Measurements from ENCODE around the gene PIGU.

GRCh38 chr20:34624629-34625028, 52.3 kb downstream of the PIGU start:
- TF ChIP-seq, protein P1, sequence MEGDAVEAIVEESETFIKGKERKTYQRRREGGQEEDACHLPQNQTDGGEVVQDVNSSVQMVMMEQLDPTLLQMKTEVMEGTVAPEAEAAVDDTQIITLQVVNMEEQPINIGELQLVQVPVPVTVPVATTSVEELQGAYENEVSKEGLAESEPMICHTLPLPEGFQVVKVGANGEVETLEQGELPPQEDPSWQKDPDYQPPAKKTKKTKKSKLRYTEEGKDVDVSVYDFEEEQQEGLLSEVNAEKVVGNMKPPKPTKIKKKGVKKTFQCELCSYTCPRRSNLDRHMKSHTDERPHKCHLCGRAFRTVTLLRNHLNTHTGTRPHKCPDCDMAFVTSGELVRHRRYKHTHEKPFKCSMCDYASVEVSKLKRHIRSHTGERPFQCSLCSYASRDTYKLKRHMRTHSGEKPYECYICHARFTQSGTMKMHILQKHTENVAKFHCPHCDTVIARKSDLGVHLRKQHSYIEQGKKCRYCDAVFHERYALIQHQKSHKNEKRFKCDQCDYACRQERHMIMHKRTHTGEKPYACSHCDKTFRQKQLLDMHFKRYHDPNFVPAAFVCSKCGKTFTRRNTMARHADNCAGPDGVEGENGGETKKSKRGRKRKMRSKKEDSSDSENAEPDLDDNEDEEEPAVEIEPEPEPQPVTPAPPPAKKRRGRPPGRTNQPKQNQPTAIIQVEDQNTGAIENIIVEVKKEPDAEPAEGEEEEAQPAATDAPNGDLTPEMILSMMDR (IDR thresholded peaks at IDR 0.05; ENCODE audit: poor library complexity, severe bottlenecking), result no peak
- no peak for TF ChIP-seq POLR2AphosphoS5 (IDR thresholded peaks at IDR 0.05)
- no peak for TF ChIP-seq EP300 (conservative IDR thresholded peaks at IDR 0.05; ENCODE audit: poor library complexity, severe bottlenecking)
- TF ChIP-seq SMC3 (conservative IDR thresholded peaks at IDR 0.05; ENCODE audit: poor library complexity), result no peak
- TF ChIP-seq EZH2 (IDR thresholded peaks at IDR 0.05; ENCODE audit: borderline replicate concordance, insufficient read depth, low read length, poor library complexity, severe bottlenecking), result no peak
- TF ChIP-seq TAF1 (IDR thresholded peaks at IDR 0.05; ENCODE audit: low read depth), result no peak
- no peak for TF ChIP-seq MXI1 (conservative IDR thresholded peaks at IDR 0.05; ENCODE audit: poor library complexity, severe bottlenecking)
- no peak for TF ChIP-seq RAD21 (conservative IDR thresholded peaks at IDR 0.05)
- TF ChIP-seq REST (IDR thresholded peaks at IDR 0.05; ENCODE audit: borderline replicate concordance), result no peak
